ENCODE results near the gene LPCAT3.

The LPCAT3 gene

DNA sequence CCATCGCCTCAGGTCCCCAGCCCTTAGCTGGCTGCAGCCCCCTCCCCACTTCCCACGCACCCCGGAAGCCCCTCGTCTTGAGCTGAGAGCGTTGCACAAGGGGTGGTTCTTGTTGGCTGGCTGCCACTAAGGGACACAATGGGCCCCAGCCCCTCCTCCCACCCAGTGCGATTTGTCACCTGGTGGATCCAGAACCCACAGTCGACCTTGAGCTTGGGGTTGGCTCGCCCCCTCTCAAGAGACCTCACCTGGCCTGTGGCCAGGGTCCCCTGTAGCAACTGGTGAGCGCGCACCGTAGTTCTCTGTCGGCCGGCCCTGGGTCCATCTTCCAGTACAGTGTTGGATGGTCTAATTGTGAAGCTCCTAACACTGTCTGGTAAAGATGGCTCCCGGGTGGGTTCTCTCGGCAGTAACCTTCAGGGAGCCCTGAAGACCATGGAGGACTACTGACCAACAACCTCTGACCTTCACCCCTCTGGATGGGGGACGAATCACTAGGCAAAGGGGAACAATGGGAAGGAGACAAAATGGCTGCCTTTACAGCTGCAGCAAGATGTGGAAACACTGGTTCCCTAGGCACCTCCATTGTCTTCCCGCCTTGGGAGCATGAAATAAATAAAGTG, 54.4 kb downstream of the LPCAT3 start:
- no peak for DNase-seq (ENCODE audit: low spot score)

DNA sequence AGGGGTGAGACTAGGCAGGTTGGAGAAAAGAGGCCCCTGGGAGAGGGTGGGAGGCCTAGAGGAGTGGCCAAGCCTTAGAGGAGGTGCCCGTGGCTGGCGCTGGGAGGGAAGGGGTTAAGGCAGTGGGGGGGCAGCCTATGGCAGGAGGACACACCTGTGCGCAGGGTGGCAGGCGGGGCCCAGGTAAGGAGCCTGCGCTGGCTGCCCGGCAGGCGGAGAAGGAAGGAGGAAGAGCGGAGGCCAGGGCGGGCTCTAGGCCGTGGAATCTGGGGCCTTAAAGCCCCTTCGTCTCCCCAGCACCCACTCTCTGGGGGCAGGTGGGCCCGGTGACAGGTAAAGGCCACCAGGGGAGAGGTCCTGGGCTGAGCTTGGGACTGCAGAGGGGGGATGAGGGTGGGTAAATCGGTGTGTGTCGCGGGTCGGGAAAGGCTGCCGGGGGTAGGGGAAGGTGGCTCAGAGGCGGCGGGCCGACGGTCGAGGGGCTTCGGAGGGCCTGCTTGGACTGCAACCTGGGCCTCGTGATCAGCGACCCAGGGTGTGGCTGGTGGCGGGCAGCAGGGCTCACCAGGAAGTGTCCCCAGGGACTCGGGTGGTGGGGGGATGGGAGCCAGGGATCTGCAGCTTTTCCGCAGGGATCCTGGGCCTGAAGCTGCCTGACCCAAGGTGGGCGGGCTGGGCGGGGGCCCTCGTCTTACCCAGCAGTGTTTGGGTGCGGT, 55.1 kb downstream of the LPCAT3 start:
- no peak for DNase-seq (ENCODE audit: low spot score)

DNA sequence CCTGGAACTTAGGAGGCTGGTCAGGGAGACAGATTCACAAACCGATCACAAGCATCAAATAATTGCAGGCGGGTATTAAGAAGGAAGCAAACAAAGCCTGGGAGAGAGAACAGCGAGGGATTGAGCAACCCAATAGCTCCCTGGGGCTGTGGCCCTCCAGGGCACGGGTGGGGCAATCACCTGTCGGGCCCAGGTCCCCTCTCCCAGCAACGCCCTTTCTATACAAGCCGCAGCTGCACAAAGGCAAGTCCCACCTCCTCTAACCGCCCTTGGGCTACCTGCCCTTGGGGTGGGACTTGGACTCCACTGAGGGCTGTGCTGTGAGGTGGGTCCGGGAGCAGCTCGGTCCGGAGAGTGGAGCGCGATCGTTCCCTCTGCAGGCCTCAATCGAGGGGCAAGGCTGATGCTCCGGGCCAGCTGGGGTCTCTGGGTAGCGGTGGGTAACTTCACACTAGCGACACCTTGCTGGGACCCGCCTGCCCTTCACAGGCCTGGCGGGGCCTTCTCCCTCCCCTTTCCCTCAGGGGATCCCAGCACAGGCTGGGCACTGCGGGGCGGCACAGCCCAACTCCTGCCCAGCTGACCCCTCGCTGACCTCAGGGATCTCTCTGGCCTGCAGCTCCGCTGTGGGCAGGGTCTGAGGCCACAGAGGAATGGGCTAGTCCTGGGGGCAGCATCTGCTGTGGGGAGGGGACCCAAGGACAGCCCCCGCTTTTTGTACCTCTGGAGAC, 55.8 kb downstream of the LPCAT3 start:
- DNase-seq (ENCODE audit: low spot score), result no peak

DNA sequence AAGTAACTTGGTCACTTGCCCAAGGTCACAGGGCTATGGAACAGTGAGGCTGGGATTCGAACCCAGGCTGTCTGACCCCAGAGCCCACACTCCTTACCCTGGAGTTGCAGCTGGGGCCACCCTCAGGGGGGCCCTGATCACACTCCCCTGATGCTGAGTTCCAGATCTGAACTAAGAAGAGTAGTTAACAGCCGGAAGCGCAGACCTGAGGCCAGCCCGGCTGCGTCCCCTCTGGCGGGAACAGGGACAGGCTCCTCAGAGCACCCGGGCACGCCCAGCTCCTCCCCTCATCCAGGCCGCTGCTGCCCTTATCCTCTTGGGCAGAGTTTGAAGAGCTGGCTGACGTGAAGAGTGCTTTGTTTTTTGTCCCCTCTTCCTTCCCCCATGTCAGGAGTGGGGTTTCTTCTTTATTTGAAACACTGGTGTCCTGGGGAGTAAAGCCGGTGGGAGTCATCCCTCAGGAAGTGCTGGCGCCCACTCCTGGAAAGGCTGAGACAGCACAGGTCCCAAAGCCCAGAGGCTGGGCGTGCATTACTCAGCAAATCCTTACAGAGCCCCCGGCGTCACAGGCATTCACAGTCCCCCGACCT, 56.5 kb downstream of the LPCAT3 start:
- peak; percentile 85 for DNase-seq (ENCODE audit: low spot score)

DNA sequence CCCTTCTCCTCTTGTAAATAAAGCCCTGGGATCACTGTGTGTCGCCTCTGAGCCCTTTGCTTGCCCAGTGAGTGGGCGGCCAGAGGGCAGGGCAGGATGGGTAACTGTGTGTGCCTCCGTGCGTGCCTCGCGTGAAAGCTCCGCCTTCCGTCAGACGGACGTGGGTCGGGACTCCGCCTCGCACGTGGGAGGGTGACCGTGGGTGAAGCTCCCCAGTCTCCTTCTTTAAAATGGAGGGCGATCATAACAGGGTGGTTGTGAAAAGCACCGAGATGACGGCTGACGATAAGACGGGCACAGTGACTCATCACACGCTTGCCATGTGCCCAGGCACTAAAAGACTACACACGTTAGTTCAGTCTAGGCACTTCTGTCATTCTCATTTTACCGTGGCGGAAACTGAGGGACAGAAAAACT, 57.0 kb downstream of the LPCAT3 start:
- no peak for DNase-seq (ENCODE audit: low spot score)

DNA sequence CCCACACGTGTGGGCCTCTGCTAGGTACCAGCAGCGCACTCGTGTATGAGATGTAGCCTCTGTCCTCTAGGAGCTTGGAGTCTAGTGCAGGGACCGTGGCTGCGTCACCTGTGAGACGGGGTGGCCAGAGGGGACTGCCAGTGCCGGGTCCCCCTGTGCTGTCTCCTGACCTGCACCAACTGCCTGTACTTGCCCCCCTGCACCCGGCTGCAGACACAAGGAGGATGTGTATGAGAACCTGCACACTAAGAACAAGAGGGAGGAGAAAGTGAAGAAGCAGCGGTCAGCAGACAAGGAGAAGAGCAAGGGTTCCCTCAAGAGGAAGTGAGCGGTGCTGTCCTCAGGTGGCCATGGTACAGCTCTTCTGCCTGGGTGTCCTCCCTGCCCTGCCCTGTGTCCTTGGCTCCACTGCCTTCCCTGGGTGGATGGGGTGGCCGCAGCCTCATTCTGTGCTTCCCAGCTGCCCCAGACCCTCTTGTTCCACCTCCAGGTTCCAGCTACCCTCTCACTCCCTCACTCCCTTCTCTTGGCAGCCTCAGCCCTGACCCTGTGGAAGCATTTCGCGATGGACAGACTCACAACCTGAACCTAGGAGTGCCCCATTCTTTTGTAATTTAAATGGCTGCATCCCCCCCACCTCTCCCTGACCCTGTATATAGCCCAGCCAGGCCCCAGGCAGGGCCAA, 57.5 kb downstream of the LPCAT3 start:
- no peak for DNase-seq (ENCODE audit: low spot score)

DNA sequence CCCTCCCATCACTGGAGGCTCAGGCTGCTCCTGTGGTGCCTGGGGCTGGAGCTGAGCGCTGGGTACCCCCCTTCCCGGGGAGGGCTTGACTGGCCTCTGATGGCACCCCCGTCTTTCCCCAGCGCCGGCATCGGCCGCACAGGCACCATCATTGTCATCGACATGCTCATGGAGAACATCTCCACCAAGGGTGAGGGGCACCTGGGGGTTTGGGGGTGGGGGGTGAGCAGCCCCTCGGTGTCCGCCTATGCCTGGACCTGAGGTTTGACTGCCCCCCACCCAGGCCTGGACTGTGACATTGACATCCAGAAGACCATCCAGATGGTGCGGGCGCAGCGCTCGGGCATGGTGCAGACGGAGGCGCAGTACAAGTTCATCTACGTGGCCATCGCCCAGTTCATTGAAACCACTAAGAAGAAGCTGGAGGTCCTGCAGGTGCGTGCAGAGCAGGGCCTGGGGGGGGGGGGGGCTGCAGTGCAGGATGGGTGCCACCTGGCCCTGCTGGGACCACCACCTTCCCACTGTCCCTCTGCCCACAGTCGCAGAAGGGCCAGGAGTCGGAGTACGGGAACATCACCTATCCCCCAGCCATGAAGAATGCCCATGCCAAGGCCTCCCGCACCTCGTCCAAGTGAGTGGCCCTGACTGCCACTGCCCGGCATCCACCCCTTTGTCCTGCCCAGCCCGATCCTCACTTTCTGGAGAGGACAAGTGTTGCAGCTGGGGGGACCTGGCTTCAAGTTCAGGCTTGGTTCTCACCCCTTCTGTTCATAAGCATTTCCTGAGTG, 58.3 kb downstream of the LPCAT3 start:
- no peak for DNase-seq (ENCODE audit: low spot score)

DNA sequence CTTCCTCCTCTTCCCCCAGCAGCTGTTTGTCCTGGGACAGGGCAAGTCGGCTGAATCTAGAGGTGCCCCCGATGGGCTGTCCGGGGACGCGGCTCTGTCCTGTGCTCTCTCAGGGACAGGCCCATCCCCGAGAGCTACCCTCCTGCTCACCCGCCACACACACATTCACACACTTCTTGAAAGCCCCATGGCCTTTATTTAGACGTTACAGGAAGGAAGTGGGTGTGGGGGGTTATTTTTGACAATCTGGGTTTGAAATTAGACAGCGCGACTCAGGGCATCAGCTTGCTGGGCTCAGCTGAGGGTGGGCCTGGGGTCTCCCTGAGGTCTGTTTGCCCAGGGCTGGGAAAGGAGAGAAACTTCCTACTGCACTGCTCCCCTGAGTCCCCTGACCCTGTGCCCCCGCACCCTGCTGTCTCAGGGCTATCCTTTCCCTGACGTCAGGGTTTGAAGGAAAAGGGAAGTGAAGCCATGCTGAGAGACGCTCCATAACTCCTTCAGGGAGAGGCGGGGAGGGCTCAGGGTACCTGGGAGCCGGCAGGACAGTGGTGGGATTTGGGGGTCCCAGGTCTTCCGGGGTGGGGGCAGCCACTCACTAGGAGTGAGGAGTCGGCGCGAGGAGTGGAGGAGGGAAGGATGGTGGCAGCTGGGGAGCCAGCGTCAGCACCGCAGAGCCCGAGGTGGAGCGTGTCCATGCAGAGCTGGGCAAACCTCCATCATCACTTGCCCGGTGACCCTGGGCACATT, 59.0 kb downstream of the LPCAT3 start:
- no peak for DNase-seq (ENCODE audit: low spot score)

DNA sequence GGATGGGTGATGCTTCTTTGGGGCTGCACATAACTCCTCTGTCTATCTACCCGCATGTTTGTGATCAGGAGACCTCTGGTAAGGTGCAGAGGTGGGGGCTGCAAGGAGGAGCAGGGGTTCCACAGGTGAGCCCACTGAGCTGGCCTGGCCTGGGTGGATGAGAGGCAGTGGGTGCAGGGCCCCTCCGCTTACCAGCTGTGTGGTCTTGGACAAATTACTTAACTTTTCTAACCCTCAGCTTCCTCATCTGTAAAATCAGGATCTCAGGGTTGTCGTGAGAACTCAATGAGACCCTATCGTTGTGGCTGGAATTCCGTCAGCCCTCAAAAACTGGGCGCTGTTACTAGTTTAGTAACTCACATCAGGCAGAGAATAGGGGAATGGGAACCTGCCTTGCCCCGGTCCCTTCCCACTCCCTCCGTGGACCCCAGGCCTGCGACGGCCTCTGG, 59.6 kb downstream of the LPCAT3 start:
- no peak for DNase-seq (ENCODE audit: low spot score)

DNA sequence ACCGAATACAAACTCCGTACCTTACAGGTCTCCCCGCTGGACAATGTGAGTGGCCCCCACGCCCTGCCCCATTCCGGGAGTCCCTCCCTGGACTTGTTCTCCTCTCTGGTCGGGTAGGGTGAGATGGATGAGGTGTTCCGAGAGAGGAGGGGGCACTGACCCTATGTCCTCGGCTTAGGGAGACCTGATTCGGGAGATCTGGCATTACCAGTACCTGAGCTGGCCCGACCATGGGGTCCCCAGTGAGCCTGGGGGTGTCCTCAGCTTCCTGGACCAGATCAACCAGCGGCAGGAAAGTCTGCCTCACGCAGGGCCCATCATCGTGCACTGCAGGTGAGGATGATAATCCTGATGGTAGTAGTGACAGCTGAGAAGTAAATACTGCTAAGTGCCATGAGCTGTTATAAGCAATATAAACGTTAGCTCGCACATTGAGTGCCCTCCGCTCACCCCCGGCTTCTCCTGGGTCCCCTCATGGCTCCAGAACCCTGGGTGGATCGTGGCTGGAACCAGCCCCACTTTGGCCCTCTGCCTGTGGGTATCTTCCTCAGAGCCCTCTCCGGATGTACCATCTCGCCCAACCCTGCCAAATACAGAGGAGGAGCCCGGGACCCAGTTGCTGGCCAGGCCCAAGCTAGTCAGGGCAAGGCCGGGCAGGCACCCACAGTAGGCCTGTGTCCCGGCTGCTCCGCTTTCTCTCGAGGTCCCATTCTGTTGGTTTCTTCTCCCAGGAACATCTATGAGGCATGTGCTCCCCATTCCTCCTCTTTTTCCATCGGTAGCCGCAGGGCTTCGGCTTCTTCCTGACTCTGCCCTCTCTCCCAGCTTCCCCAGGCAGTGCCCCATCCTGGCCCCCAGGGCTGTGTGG, 60.3 kb downstream of the LPCAT3 start:
- DNase-seq (ENCODE audit: low spot score), result no peak

DNA sequence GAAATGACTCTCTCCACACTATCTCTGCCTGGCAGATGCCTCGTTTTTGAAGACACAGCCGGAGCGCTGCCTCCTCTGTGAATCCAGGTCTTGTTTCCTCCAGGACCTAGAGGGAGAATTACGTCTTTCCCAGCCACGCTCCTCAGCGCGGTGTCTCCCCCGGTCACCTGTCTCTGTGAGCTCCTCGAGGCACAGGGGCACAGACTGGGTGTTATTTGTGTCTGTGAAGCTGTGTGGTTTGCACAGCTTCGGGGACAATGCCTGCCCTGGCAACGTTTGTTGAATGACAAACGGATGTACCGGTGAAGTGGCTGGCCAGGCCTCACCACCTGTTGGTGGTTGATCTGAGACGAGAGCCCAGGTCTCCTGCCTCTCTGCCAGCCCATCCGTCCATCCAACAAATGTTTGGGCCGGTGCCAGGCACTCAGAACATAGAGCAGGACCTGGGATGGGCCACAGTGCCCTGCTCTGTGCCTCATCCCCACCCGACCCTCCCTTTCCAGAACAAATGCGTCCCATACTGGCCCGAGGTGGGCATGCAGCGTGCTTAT, 61.0 kb downstream of the LPCAT3 start:
- DNase-seq (ENCODE audit: low spot score), result no peak

DNA sequence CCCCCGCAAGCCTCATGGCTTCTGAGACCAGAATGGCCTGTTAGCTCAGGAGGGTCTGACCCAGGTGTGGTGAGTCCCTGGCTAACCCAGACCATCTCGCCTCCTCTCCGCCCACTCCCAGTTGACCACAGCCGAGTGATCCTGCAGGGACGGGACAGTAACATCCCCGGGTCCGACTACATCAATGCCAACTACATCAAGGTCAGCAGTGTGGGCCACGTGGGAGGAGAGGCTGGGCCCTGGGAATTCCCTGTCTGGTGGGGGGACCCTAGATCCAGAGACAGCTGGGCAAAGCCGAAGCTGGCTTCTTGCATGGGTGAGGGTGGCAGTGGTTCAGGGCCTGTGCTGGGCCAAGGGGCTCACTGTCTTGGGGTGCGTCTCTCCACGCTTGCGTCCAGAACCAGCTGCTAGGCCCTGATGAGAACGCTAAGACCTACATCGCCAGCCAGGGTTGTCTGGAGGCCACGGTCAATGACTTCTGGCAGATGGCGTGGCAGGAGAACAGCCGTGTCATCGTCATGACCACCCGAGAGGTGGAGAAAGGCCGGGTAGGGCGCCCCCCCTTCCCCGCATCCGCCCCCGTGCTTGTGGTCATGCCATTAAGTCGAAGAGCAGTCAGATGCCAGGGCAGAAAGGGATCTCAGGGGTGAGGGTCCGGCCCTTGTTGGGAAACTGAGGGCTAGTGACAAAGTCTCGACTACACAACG, 62.1 kb downstream of the LPCAT3 start:
- no peak for DNase-seq (ENCODE audit: low spot score)

DNA sequence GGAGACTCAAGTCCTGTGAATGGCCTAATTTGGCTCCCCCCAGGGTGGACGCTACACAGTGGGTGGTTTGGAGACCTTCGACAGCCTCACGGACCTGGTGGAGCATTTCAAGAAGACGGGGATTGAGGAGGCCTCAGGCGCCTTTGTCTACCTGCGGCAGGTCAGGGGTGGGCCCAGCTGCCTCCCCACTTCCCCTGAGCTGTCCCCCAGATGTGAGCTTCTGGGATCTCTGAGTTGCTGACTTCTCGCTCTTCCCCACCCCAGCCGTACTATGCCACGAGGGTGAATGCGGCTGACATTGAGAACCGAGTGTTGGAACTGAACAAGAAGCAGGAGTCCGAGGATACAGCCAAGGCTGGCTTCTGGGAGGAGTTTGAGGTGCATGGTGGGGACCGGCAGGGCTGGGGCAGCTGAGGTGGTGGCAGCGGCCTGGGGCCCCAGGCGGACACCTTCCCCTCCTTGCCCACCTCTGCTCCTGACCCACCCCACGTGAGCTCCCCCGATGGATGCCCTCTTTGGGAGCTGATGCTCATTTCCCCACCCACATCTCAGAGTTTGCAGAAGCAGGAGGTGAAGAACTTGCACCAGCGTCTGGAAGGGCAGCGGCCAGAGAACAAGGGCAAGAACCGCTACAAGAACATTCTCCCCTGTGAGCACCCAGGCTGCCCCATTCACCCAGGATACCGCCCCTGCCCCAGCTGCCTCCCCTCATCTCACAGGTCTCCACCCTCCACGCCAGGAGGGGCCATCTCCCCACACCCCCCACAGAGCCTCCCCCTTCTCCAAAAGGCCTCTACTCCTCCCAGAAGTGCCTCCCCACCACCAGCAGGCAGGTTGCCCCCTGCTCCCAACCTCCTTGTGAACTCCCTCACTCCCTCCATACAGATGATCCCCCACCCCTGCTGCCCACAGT, 62.9 kb downstream of the LPCAT3 start:
- no peak for DNase-seq (ENCODE audit: low spot score)

DNA sequence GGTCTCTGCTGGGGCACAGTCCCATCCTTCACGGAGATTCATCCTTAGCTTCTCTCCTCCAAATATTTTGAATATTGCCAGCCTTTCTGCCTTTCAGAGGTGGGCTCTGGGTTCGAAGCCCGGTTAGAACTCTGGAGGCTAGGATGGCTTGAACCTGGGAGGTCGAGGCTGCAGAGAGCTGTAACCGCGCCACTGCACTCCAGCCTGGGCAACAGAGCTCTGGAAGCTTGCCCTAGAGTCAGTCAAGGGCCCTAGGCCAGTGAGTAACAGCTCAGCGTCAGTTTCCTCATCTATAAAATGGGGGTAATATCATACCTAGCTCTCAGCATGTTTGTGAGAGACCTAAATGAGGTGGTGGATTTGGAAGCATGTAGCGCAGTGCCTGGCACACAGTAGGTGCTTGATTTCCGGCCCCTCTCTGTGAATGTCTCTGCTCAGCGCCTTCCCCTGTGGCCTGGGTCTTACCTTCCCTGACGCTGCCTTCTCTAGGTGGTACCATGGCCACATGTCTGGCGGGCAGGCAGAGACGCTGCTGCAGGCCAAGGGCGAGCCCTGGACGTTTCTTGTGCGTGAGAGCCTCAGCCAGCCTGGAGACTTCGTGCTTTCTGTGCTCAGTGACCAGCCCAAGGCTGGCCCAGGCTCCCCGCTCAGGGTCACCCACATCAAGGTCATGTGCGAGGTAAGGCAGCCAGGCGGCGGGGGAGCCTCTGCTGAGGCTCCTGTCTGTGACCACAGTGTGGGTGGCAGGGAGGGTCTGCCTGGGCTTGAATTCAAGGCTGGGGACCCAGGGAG, 63.8 kb downstream of the LPCAT3 start:
- no peak for DNase-seq (ENCODE audit: low spot score)

DNA sequence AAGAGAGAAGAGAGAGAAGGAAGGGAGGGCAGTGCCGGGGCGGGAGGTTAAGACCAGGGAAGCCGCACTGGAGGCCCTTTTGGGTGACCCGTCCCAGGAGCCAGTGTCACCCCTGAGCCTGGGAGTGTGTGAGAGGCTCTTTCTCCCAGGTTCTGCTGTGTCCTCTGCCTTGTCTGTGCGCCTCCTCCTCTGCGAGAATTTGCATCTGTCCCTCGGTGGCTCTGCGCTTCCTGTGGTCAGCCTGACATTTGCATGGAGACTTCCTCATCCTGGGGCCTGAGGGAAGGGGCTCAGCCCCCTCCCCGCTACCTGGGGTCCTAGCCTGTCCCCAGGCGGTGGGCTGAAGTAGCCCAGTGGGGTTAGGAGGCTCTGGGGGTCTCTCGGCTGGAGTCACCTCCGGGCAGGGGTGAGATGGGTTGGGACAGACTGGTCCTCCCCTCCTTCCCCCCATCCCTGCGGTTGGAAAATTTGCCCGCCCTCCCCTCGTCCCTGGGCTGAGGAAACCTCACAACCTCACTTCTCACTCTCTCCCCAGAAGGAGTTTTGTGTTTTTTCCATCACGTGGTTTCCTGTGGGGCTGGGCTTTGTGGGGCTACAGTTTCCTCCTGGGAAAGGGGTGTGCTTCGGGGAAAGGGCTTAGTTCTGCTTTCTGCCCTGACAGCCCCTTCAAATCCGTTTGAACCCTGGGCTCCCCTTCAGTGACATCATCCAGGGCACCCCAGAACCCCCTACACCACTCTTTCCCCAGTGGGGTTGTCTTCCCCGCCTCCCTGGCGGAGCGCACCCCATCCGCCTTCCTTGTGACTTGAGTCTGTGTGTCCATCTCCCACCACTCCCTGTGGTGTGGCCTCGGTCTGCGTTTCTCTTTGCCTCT, 64.6 kb downstream of the LPCAT3 start:
- DNase-seq (ENCODE audit: low spot score), result no peak
